Measurements from ENCODE around the gene PRAC1.

- TF ChIP-seq CTCF (IDR thresholded peaks at IDR 0.05; ENCODE audit: low read length) (no peak), EZH2 (optimal IDR thresholded peaks at IDR 0.05; ENCODE audit: low read depth, low read length) (no peak), EZH2phosphoT487 (IDR thresholded peaks at IDR 0.05; ENCODE audit: low read length) (no peak)
Observed at GRCh38 chr17:48720266-48721008, 1.9 kb downstream of the PRAC1 start.
